SK-N-SH treated with all-trans-retinoic acid at 6 μM for 48 hours (cell line): ENCODE results near the gene CALCOCO2.

Experiments used
- ATAC-seq: fragments of 200-7000 bp; cut with Tn5 transposase; 3 replicates; pipeline ENCODE4 v1.9.1; 2020; ENCODE audit warnings: mild to moderate bottlenecking, moderate library complexity
- ARNTL ChIP-seq: fragments of 450-650 bp; formaldehyde crosslinking; IDR thresholded peaks from 2 replicates; pipeline ENCODE4 v1.5.0; 2020; ENCODE audit warnings: low read depth, mild to moderate bottlenecking, moderate library complexity, borderline replicate concordance
- BACH2 ChIP-seq: fragments of 250-450 bp; sonication (Bioruptor Pico); IDR thresholded peaks from 2 replicates; pipeline ENCODE4 v1.9.0; 2021; ENCODE audit warnings: mild to moderate bottlenecking, borderline replicate concordance
- ESRRG ChIP-seq: fragments of 250-450 bp; sonication (Bioruptor Pico); IDR thresholded peaks from 2 replicates; pipeline ENCODE4 v1.6.1; 2021; ENCODE audit warnings: mild to moderate bottlenecking
- GLIS3 ChIP-seq: fragments of 250-450 bp; sonication (Bioruptor Pico); IDR thresholded peaks from 2 replicates; pipeline ENCODE4 v1.5.0; 2020; ENCODE audit warnings: mild to moderate bottlenecking, moderate library complexity
- ISL1 ChIP-seq: fragments of 250-450 bp; sonication (Bioruptor Pico); IDR thresholded peaks from 2 replicates; pipeline ENCODE4 v2.1.2; 2022; ENCODE audit warnings: mild to moderate bottlenecking, moderate library complexity
- OSR1 ChIP-seq: fragments of 250-450 bp; sonication (Bioruptor Pico); IDR thresholded peaks from 2 replicates; pipeline ENCODE4 v1.8.0; 2022; ENCODE audit warnings: moderate library complexity, mild to moderate bottlenecking, inconsistent platforms
- PPARA ChIP-seq: fragments of 250-450 bp; sonication (Bioruptor Pico); IDR thresholded peaks from 2 replicates; pipeline ENCODE4 v1.5.0; 2020; ENCODE audit warnings: mild to moderate bottlenecking, borderline replicate concordance
- RARB ChIP-seq: fragments of 250-450 bp; sonication (Bioruptor Pico); IDR thresholded peaks from 2 replicates; pipeline ENCODE4 v1.8.0; 2021; ENCODE audit warnings: mild to moderate bottlenecking, moderate library complexity
- SNAI2 ChIP-seq: fragments of 250-450 bp; sonication (Bioruptor Pico); IDR thresholded peaks from 2 replicates; pipeline ENCODE4 v1.5.0; 2020; ENCODE audit warnings: mild to moderate bottlenecking, moderate library complexity
- TOX ChIP-seq: fragments of 250-450 bp; sonication (Bioruptor Pico); IDR thresholded peaks from 2 replicates; pipeline ENCODE4 v1.8.0; 2021; ENCODE audit warnings: mild to moderate bottlenecking, moderate library complexity, borderline replicate concordance
- ZC3H10 ChIP-seq: fragments of 250-450 bp; sonication (Bioruptor Pico); IDR thresholded peaks from 2 replicates; pipeline ENCODE4 v1.5.1; 2021; ENCODE audit warnings: mild to moderate bottlenecking, moderate library complexity
- ZFP3 ChIP-seq: fragments of 250-450 bp; sonication (Bioruptor Pico); IDR thresholded peaks from 2 replicates; pipeline ENCODE4 v1.5.0; 2020; ENCODE audit warnings: mild to moderate bottlenecking, moderate library complexity
- ZFP30 ChIP-seq: fragments of 450-650 bp; formaldehyde crosslinking; IDR thresholded peaks from 2 replicates; pipeline ENCODE4 v1.5.0; 2022; ENCODE audit warnings: mild to moderate bottlenecking, moderate library complexity
- ZNF565 ChIP-seq: fragments of 450-650 bp; formaldehyde crosslinking; conservative IDR thresholded peaks from 2 replicates; pipeline ENCODE4 v1.5.0; 2020; ENCODE audit warnings: low read depth, mild to moderate bottlenecking, moderate library complexity
- ZNF70 ChIP-seq: fragments of 450-650 bp; formaldehyde crosslinking; IDR thresholded peaks from 2 replicates; pipeline ENCODE4 v1.5.0; 2020; ENCODE audit warnings: mild to moderate bottlenecking, moderate library complexity
- ZNF8 ChIP-seq: fragments of 450-650 bp; formaldehyde crosslinking; IDR thresholded peaks from 2 replicates; pipeline ENCODE4 v1.5.0; 2020; ENCODE audit warnings: mild to moderate bottlenecking, moderate library complexity
- TF ChIP-seq, protein P1 (sequence below): fragments of 250-450 bp; sonication (Bioruptor Pico); IDR thresholded peaks from 2 replicates; pipeline ENCODE4 v1.5.1; 2021; ENCODE audit warnings: mild to moderate bottlenecking, moderate library complexity
- TF ChIP-seq, protein P2 (sequence below): fragments of 250-450 bp; sonication (Bioruptor Pico); IDR thresholded peaks from 2 replicates; pipeline ENCODE4 v1.5.1; 2020; ENCODE audit warnings: low read depth, mild to moderate bottlenecking, moderate library complexity
- TF ChIP-seq, protein P3 (sequence below): fragments of 250-450 bp; sonication (Bioruptor Pico); IDR thresholded peaks from 2 replicates; pipeline ENCODE4 v1.8.0; 2020; ENCODE audit warnings: mild to moderate bottlenecking, moderate library complexity, borderline replicate concordance
- TF ChIP-seq, protein P4 (sequence below): fragments of 250-450 bp; sonication (Bioruptor Pico); IDR thresholded peaks from 2 replicates; pipeline ENCODE4 v1.5.0; 2020; ENCODE audit warnings: mild to moderate bottlenecking, moderate library complexity

Gene CALCOCO2

DNA sequence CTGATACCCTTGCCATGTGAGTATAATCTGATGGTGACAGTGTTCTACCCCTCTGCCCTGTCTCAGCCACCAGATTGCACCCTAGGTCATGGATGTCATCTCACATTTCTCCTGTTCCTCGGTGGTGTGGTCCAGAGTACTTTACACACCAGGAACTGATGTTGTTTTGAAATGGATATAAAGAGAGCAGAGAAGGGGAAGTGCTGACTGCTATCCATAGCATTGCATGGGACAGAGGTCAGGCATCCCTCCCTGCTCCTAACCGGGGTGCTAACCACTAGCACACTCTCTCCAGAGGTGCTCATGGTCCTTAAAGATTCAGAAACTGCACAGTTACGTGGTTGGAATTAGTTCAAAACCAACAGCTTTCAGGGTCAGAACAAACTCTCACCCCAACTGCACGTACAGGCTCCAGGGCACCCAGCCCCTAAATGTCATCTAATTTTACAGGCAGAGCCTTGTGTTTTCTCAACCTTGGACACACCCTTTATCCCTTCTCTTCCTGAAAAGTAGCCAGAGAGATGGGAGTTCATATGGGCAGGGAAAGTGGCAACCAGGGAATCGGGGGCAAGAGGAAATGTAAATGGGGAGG is 30.1 kb upstream of the CALCOCO2 start:
- ATAC-seq: no peak

DNA sequence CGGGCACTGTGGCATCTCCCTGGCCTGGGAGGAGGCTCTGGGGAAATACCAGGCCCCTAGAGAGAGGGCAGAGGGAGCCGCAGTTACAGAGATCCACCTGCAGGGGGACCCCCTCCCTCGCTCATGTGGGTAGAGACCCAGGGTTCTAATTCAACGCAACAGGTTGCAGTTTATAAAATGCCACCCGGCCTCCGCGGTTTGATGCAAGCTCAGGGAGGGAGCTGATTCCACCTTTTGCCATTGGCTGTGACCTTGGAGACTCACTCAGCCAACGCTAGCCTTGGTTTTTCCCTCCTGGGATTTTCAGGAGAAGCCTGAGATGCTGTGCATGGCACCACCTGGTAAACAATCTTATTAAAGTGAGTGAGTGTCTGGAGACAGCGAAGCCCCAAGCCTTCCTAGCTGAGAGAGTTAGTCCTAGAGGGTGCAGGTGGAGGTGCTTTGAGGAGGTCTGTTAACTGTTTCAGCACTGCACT is 25.9 kb upstream of the CALCOCO2 start:
- TF ChIP-seq, protein P1, sequence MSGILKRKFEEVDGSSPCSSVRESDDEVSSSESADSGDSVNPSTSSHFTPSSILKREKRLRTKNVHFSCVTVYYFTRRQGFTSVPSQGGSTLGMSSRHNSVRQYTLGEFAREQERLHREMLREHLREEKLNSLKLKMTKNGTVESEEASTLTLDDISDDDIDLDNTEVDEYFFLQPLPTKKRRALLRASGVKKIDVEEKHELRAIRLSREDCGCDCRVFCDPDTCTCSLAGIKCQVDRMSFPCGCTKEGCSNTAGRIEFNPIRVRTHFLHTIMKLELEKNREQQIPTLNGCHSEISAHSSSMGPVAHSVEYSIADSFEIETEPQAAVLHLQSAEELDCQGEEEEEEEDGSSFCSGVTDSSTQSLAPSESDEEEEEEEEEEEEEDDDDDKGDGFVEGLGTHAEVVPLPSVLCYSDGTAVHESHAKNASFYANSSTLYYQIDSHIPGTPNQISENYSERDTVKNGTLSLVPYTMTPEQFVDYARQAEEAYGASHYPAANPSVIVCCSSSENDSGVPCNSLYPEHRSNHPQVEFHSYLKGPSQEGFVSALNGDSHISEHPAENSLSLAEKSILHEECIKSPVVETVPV: no peak
- no peak for TF ChIP-seq ISL1 (CRISPR knock-in tag)
- TF ChIP-seq, protein P2, sequence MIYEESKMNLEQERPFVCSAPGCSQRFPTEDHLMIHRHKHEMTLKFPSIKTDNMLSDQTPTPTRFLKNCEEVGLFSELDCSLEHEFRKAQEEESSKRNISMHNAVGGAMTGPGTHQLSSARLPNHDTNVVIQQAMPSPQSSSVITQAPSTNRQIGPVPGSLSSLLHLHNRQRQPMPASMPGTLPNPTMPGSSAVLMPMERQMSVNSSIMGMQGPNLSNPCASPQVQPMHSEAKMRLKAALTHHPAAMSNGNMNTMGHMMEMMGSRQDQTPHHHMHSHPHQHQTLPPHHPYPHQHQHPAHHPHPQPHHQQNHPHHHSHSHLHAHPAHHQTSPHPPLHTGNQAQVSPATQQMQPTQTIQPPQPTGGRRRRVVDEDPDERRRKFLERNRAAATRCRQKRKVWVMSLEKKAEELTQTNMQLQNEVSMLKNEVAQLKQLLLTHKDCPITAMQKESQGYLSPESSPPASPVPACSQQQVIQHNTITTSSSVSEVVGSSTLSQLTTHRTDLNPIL: no peak
- TF ChIP-seq ZC3H10 (CRISPR knock-in tag): no peak
- no peak for TF ChIP-seq ARNTL (CRISPR knock-in tag)
- no peak for TF ChIP-seq ZNF565 (CRISPR knock-in tag)
- TF ChIP-seq TOX (CRISPR knock-in tag): no peak
- TF ChIP-seq ZFP3 (CRISPR knock-in tag): no peak
- no peak for TF ChIP-seq ZNF70 (CRISPR knock-in tag)
- TF ChIP-seq PPARA (CRISPR knock-in tag): no peak
- TF ChIP-seq ZFP30 (CRISPR knock-in tag): no peak
- no peak for TF ChIP-seq SNAI2 (CRISPR knock-in tag)
- TF ChIP-seq, protein P3, sequence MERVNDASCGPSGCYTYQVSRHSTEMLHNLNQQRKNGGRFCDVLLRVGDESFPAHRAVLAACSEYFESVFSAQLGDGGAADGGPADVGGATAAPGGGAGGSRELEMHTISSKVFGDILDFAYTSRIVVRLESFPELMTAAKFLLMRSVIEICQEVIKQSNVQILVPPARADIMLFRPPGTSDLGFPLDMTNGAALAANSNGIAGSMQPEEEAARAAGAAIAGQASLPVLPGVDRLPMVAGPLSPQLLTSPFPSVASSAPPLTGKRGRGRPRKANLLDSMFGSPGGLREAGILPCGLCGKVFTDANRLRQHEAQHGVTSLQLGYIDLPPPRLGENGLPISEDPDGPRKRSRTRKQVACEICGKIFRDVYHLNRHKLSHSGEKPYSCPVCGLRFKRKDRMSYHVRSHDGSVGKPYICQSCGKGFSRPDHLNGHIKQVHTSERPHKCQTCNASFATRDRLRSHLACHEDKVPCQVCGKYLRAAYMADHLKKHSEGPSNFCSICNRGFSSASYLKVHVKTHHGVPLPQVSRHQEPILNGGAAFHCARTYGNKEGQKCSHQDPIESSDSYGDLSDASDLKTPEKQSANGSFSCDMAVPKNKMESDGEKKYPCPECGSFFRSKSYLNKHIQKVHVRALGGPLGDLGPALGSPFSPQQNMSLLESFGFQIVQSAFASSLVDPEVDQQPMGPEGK (CRISPR knock-in tag): no peak
- ATAC-seq: peak; percentile 88

More for the DNA sequence above, 30.1 kb upstream of the CALCOCO2 start:
- TF ChIP-seq PPARA (CRISPR knock-in tag) (no peak), ESRRG (CRISPR knock-in tag) (no peak), GLIS3 (CRISPR knock-in tag) (no peak), ZFP30 (CRISPR knock-in tag) (no peak), RARB (CRISPR knock-in tag) (no peak), OSR1 (CRISPR knock-in tag) (no peak), ZNF8 (CRISPR knock-in tag) (no peak), ISL1 (CRISPR knock-in tag) (no peak), ARNTL (CRISPR knock-in tag) (no peak)
- TF ChIP-seq, protein P1: no peak
- TF ChIP-seq, protein P4, sequence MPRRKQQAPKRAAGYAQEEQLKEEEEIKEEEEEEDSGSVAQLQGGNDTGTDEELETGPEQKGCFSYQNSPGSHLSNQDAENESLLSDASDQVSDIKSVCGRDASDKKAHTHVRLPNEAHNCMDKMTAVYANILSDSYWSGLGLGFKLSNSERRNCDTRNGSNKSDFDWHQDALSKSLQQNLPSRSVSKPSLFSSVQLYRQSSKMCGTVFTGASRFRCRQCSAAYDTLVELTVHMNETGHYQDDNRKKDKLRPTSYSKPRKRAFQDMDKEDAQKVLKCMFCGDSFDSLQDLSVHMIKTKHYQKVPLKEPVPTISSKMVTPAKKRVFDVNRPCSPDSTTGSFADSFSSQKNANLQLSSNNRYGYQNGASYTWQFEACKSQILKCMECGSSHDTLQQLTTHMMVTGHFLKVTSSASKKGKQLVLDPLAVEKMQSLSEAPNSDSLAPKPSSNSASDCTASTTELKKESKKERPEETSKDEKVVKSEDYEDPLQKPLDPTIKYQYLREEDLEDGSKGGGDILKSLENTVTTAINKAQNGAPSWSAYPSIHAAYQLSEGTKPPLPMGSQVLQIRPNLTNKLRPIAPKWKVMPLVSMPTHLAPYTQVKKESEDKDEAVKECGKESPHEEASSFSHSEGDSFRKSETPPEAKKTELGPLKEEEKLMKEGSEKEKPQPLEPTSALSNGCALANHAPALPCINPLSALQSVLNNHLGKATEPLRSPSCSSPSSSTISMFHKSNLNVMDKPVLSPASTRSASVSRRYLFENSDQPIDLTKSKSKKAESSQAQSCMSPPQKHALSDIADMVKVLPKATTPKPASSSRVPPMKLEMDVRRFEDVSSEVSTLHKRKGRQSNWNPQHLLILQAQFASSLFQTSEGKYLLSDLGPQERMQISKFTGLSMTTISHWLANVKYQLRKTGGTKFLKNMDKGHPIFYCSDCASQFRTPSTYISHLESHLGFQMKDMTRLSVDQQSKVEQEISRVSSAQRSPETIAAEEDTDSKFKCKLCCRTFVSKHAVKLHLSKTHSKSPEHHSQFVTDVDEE: no peak
- TF ChIP-seq, all 23 proteins: peak for 0

DNA sequence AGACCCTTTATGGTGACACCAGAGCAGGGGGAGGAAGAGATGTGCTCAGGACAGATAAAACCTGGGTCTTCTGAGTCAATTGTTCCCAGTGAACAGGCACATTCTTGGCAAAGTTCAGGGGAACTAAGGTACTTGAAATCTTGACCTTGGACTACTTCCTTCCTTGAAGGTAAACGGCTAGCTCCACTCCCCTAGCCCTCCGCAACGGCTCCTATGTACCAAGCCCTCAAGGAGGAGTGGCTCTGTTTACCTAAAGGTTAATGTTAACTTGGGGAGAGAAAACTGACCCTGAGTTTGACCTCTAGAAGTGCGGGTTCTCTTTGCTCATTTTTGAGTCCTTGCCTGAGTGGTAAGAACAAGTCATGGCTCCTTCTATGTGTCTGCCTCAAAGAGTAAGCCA is 21.7 kb upstream of the CALCOCO2 start:
- ATAC-seq: no peak
- TF ChIP-seq ZFP30 (CRISPR knock-in tag) (no peak), ZC3H10 (CRISPR knock-in tag) (no peak), ZNF70 (CRISPR knock-in tag) (no peak), RARB (CRISPR knock-in tag) (no peak), BACH2 (CRISPR knock-in tag) (no peak)
- TF ChIP-seq, protein P4: no peak
- TF ChIP-seq, protein P3 (CRISPR knock-in tag): no peak
